AG09309 (cell line): ENCODE results near the gene KRAS.

Source experiments
- DNase-seq: peaks from one replicate; pipeline ENCODE4 v3.0.0-alpha.2; 2010; ENCODE audit warnings: low read depth
- H3K4me3 ChIP-seq: 2 replicates; pipeline ENCODE4 v1.5.1; 2011; ENCODE audit warnings: mild to moderate bottlenecking, low read depth, low read length, moderate library complexity; ENCODE audit not compliant: control insufficient read depth
- CTCF ChIP-seq: IDR thresholded peaks from 2 replicates; pipeline ENCODE4 v1.5.1; 2011; ENCODE audit warnings: mild to moderate bottlenecking, low read depth, low read length, inconsistent platforms; ENCODE audit not compliant: insufficient read depth, control insufficient read depth; ENCODE audit errors: missing control alignments

Gene KRAS

GRCh38 chr12:25194722-25195055 lies 56.0 kb downstream of the KRAS start:
- TF ChIP-seq CTCF, result no peak
- DNase-seq, result no peak
- peak overlapping the region; percentile 82 for H3K4me3 ChIP-seq

GRCh38 chr12:25194214-25194613 lies 56.5 kb downstream of the KRAS start:
- H3K4me3 ChIP-seq, result no peak overlapping the region
- no peak for DNase-seq
- TF ChIP-seq CTCF, result no peak

- DNase-seq, result no peak
- no peak overlapping the region for H3K4me3 ChIP-seq
- no peak for TF ChIP-seq CTCF
Observed at GRCh38 chr12:25190793-25191192, 59.9 kb downstream of the KRAS start.

GRCh38 chr12:25189656-25190055 lies 61.1 kb downstream of the KRAS start:
- no peak overlapping the region for H3K4me3 ChIP-seq
- DNase-seq, result no peak
- no peak for TF ChIP-seq CTCF

- peak; percentile 76 for DNase-seq
Observed at GRCh38 chr12:25187781-25188180, 62.9 kb downstream of the KRAS start.

GRCh38 chr12:25186788-25187402 lies 63.8 kb downstream of the KRAS start:
- no peak overlapping the region for H3K4me3 ChIP-seq
- DNase-seq, result no peak
- TF ChIP-seq CTCF, result no peak

More at GRCh38 chr12:25187781-25188180, 62.9 kb downstream of the KRAS start:
- TF ChIP-seq CTCF, result no peak
- H3K4me3 ChIP-seq, result no peak overlapping the region
